Omental fat pad (tissue), 4 donors: ENCODE results near the gene SOX1. TPM values are rescaled to one million over a fixed set of nuclear protein-coding genes. Genes with fewer than 3 reads are reported as not detected.

ENCODE experiments used
- ATAC-seq: fragments of 150-250 bp; one replicate; pipeline ENCODE4 v1.9.1; 2016; ENCODE audit warnings: mild to moderate bottlenecking, moderate library complexity; ENCODE audit not compliant: low FRiP score
- DNase-seq: peaks from one replicate; pipeline ENCODE4 v3.0.0-alpha.2; 2019; ENCODE audit warnings: low spot score
- CTCF ChIP-seq, 3 donors: fragments of 450-650 bp; IDR thresholded peaks; one replicate each; pipeline ENCODE4 v1.5.1; 2016 to 2017; ENCODE audit warnings: antibody characterized with exemption in 3 of 3, mild to moderate bottlenecking in 3 of 3, moderate library complexity in 2 of 3
- total RNA-seq, 4 donors: library from RNA; depleted of rRNA; stranded (reverse); fragments of >200 nt; gene quantifications; one replicate each; pipeline ENCODE4 v1.1.0, GENCODE V29; 2016

Gene SOX1
- total RNA-seq, 4 donors from 2014 or later: not detected

DNA sequence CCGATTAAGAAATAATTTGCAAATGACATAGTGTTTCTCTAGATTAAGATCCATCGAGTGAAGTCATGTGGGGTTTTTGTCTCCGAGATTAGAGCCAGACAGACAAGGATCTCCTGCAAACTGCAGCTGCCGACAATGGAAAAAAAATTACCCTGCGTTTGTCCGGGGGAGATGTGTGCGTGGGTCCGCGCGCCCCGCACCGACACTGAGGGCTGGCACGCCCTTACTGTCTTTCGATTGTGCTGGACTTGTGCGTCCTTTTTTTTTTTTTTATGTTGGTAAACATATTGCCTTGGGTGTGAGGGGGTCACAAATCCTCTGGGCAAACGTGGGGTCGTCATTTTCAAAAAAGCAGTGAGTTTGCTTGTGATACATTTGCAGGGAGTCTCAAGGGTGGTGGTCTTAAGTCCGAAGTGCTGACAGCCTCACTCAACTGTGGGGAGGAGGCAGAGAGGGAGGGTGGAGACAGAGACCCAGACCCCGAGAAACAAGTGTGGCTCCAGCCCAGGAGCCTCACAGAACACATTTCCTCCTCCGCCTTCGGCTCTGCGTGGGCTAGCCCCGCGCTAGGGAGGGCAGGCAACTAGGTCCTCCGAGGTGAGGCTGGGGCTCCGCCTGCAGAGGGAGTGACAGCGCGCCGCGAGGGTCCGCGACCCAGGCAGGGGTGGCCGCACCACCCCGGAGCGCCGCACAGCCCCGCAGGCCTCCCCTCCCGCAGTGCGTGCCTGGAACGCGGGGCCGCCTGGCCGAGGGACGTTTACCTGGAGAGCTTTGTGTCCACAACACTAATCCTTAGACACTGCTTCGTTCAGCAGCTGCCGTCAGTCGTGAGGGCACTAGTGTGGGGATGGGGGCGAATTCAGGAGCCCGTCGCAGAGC, 11.7 kb upstream of the SOX1 start:
- TF ChIP-seq CTCF (IDR thresholded peaks at IDR 0.05): no peak
- DNase-seq: no peak
- no peak for ATAC-seq

GRCh38 chr13:112055915-112056269, 11.1 kb upstream of the SOX1 start:
- no peak for TF ChIP-seq CTCF (IDR thresholded peaks at IDR 0.05)
- no peak for ATAC-seq
- no peak for DNase-seq

DNA sequence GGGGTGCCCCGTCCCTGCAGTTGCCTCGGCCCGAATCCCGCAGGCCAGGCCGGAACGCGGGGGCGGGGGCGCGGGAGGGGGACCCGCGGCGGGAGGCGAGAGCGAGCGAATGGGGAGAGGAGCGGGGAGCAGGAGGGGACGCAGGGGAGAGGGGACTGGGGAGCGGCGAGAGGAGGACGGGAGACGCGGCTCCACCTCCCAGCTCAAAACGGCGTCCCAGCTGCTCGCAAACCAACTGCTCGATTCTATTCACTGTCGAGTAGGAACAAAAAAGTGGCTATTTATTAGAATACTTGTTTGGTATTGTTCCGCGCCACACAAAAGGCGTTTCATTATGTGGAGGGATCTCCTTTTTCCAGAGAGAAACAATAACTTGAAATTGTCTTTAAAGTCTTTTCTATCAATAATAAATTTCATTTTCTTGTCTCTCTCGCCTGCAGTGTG, 10.6 kb upstream of the SOX1 start:
- DNase-seq (no peak), ATAC-seq (no peak)
- TF ChIP-seq CTCF (IDR thresholded peaks at IDR 0.05): no peak

- DNase-seq (no peak), ATAC-seq (no peak)
- TF ChIP-seq CTCF (IDR thresholded peaks at IDR 0.05): no peak
These were observed 10.1 kb upstream of the SOX1 start for GRCh38 chr13:112056739-112057438.

- DNase-seq (no peak), ATAC-seq (no peak)
- no peak for TF ChIP-seq CTCF (IDR thresholded peaks at IDR 0.05)
These were observed 9.6 kb upstream of the SOX1 start for GRCh38 chr13:112057439-112057735.

- TF ChIP-seq CTCF (IDR thresholded peaks at IDR 0.05): no peak
- DNase-seq: no peak
- ATAC-seq: no peak
These were observed 9.0 kb upstream of the SOX1 start for GRCh38 chr13:112057736-112058518.
